Measurements from ENCODE around the gene ELN. TPM values are rescaled to one million over a fixed set of nuclear protein-coding genes. Genes with fewer than 3 reads are reported as not detected.

The ELN gene
- total and polyA plus RNA-seq, 7 donors, result 2.5 to 174 (median 33.2) TPM

DNA sequence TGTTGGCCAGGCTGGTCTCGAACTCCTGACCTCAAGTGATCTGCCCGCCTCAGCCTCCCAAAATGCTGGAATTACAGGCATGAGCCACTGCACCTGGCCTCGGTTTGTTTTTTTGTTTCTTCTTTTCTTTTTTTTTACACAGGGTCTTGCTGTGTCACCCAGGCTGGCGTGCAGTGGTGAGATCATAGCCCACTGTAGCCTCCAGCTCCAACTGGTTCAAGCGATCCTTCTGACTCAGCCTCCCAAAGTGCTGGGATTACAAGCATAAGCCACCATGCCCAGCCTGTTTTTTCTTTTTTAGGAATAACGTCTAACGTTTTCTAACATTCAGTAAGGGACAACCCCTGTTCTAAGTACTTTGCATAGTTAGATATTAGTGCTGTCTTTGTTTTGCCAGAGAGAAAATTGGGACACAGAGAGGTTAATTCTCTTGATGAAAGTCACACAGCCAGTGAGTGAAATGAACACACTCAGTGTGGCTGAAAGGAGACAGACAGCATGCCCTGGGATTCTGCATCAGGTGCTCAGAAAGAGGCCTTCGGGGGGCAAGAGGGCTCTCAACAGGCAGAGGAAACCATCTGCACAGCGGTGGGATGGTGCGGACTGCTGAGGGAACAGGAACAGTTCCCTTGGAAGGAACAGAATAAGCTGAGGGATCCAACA, 59.9 kb downstream of the ELN start:
- WGBS, 2 donors, result 93 to 95% methylated on average over 10 of the region's 10 CpGs
- intact Hi-C loops (cut with DNase I), result no loop called here

DNA sequence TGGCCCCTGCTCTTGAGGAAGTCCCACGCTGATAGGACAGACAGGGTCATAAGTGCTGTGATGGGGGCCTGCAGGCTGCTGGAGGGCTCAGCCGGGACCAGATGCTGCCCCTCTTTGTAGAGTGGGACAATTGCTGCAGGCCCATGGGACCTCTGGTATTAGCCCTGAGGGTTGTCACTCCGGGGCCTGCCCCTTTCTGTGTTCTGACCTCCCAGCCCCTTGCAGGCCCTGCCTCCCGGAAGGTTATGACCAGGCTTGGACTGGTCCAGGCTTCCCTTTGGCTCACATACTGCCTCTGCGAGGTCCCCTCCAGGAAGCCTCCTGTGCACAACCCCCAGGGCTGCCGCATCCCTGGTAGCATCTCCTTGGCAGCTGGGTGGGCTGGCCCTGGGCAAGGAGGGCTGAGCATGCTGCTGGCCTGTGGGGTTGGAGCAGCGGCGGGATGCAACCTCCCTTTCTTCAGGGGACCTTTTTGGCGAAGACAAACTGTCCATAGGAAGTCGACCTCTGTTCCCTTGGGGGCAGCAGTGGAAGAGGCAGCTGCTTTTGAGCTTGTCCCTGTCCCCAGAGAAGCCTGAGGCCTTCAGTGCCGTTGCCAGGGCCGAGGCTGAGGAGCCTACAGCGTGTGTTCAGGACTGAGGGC, 64.5 kb downstream of the ELN start:
- Histone ChIP-seq H3K4me3 (no peak overlapping the region), H3K9me3 (no peaks in the 10 kb centered on the region), H3K27me3 (no peaks in the 10 kb centered on the region), H3K4me1 (peaks cover 0 to 31% (median 27%) of the 10 kb centered on the region in 4 donors), H3K27ac (peak overlapping the region; percentile 60 to 80 (median 64)), H3K36me3 (peaks cover 0 to 7% (median 0%) of the 10 kb centered on the region in 4 donors)
- WGBS, 2 donors, result 70 to 80% methylated on average over 13 of the region's 13 CpGs
- no peak for TF ChIP-seq POLR2AphosphoS5 (IDR thresholded peaks at IDR 0.05)
- TF ChIP-seq, protein P1, sequence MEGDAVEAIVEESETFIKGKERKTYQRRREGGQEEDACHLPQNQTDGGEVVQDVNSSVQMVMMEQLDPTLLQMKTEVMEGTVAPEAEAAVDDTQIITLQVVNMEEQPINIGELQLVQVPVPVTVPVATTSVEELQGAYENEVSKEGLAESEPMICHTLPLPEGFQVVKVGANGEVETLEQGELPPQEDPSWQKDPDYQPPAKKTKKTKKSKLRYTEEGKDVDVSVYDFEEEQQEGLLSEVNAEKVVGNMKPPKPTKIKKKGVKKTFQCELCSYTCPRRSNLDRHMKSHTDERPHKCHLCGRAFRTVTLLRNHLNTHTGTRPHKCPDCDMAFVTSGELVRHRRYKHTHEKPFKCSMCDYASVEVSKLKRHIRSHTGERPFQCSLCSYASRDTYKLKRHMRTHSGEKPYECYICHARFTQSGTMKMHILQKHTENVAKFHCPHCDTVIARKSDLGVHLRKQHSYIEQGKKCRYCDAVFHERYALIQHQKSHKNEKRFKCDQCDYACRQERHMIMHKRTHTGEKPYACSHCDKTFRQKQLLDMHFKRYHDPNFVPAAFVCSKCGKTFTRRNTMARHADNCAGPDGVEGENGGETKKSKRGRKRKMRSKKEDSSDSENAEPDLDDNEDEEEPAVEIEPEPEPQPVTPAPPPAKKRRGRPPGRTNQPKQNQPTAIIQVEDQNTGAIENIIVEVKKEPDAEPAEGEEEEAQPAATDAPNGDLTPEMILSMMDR (IDR thresholded peaks at IDR 0.05), result no peak
- no peak for TF ChIP-seq EP300 (IDR thresholded peaks at IDR 0.05)
- no peak for TF ChIP-seq POLR2A (IDR thresholded peaks at IDR 0.05)
- intact Hi-C loops (cut with DNase I), result no loop called here
- DNase-seq, result peak; percentile 69

More for the DNA sequence above, 59.9 kb downstream of the ELN start:
- H3K36me3 ChIP-seq, result no peaks in the 10 kb centered on the region
- no peak overlapping the region for H3K4me3 ChIP-seq
- peaks cover 0 to 26% (median 19%) of the 10 kb centered on the region in 4 donors for H3K4me1 ChIP-seq
- TF ChIP-seq POLR2AphosphoS5 (IDR thresholded peaks at IDR 0.05), result no peak
- TF ChIP-seq, protein P1 (IDR thresholded peaks at IDR 0.05), result no peak
- no peak for TF ChIP-seq POLR2A (IDR thresholded peaks at IDR 0.05)
- no peak for TF ChIP-seq EP300 (IDR thresholded peaks at IDR 0.05)
- no peaks in the 10 kb centered on the region for H3K9me3 ChIP-seq
- no peaks in the 10 kb centered on the region for H3K27me3 ChIP-seq
- no peak overlapping the region for H3K27ac ChIP-seq
- DNase-seq, result no peak

DNA sequence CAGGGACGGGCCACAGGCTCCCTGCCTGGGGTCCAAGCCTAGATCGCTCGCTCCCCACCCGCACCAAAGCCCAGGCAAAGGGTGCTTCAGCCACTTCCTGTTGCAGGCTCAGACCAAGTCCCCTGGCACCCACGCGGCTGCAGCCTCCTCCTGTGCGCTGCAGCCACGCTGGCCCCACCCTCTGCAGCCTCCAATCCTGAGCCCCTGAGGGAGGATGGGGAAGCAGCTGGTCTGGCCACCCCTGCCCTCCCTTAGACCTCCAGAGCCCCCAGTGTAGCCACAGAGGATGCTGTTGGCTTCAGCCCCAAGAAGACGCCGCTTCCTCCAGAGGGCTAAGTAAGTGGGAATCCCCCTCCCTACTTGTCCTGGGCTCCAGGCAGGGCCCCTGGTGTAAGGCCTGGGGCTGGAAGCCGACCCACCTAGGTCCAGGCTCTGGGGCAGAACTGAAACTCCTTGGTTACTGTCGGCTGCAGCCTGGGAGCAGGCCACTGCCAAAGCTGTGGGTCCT, 65.0 kb downstream of the ELN start:
- peak; percentile 76 for DNase-seq
- Histone ChIP-seq H3K27me3 (no peaks in the 10 kb centered on the region), H3K9me3 (no peaks in the 10 kb centered on the region), H3K4me3 (peak overlapping the region in 3 of 4 donors; percentile 1 to 57 (median 55)), H3K36me3 (peaks cover 0 to 13% (median 0%) of the 10 kb centered on the region in 4 donors), H3K27ac (peak overlapping the region; percentile 60 to 80 (median 64)), H3K4me1 (peaks cover 0 to 31% (median 27%) of the 10 kb centered on the region in 4 donors)
- TF ChIP-seq EP300 (IDR thresholded peaks at IDR 0.05) (no peak), POLR2A (IDR thresholded peaks at IDR 0.05) (no peak), POLR2AphosphoS5 (IDR thresholded peaks at IDR 0.05) (no peak)
- TF ChIP-seq, protein P1 (IDR thresholded peaks at IDR 0.05), result no peak
- 52 to 74% methylated on average over 12 of the region's 12 CpGs for WGBS, 2 donors
- intact Hi-C loops (cut with DNase I), result no loop called here

DNA sequence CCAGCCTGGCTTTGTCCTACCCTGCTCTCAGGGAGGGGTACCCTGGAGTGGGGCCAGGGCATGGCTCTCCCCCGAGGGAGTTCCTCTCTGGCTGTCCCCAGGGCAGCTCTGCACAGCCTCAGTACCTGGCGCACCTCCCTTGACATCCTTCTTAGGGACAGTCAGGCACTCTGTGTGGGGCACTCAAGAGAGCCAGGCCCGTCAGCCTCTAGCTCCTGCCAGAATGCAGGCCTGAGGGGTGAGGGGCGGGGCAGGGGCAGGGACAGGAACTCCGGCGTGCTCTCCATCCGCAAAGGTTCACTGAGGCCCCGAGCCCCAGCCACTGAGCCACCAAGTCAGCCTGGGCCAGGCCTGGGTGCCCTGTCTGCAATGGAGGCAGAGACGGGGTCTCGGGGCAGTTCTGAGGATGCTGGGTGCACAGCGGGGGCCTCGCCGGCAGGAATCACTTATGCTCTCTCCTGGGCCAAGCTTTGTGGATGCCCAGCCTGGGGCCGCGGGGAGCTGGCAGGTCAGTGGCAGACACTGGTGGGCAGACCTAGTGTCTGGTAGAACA, 65.8 kb downstream of the ELN start:
- Histone ChIP-seq H3K36me3 (peaks cover 0 to 15% (median 0%) of the 10 kb centered on the region in 4 donors), H3K27me3 (no peaks in the 10 kb centered on the region), H3K9me3 (no peaks in the 10 kb centered on the region), H3K4me3 (peak overlapping the region in 3 of 4 donors; percentile 47 to 57 (median 55)), H3K4me1 (peaks cover 0 to 31% (median 27%) of the 10 kb centered on the region in 4 donors), H3K27ac (peak overlapping the region; percentile 60 to 80 (median 64))
- TF ChIP-seq, protein P1 (IDR thresholded peaks at IDR 0.05), result no peak
- no peak for TF ChIP-seq POLR2A (IDR thresholded peaks at IDR 0.05)
- no peak for TF ChIP-seq POLR2AphosphoS5 (IDR thresholded peaks at IDR 0.05)
- no peak for TF ChIP-seq EP300 (IDR thresholded peaks at IDR 0.05)
- 44 to 70% methylated on average over 15 of the region's 15 CpGs for WGBS, 2 donors
- peak; percentile 70 for DNase-seq
- intact Hi-C loops (cut with DNase I), result no loop called here
